Ovary (tissue), 9 donors: Measurements from ENCODE around the gene GPC6. TPM values are rescaled to one million over a fixed set of nuclear protein-coding genes. Genes with fewer than 3 reads are reported as not detected.
"Not testable (repeated sequence)": the region's sequence is repeated elsewhere in the genome, so short reads cannot be mapped to it uniquely, and the experiment has no call there.

Source experiments
- DNase-seq, 5 donors: peaks; one replicate each; pipeline ENCODE4 v3.0.0-alpha.2; 2019 to 2020
- H3K27ac ChIP-seq, 2 donors: fragments of 200-600 bp; one replicate each; pipeline versions ENCODE4 v1.5.1 to v1.8.0; 2019 to 2022
- H3K27me3 ChIP-seq: fragments of 200-600 bp; one replicate; pipeline ENCODE4 v1.8.0; 2022
- H3K36me3 ChIP-seq: fragments of 200-600 bp; sonication (generic); one replicate; pipeline ENCODE4 v1.5.1; 2019
- H3K4me1 ChIP-seq: one replicate; pipeline ENCODE4 v1.8.1; 2013; ENCODE audit warnings: mild to moderate bottlenecking, moderate library complexity; ENCODE audit not compliant: insufficient read depth
- H3K4me3 ChIP-seq: fragments of 200-600 bp; sonication (generic); one replicate; pipeline ENCODE4 v1.5.1; 2017
- H3K9me3 ChIP-seq, 2 donors: fragments of 200-600 bp in 1 of 2; sonication (generic) in 1 of 2; one replicate each; pipeline versions ENCODE4 v1.5.1 to v1.8.1; 2013 to 2019; ENCODE audit warnings: mild to moderate bottlenecking in 1 of 2, moderate library complexity in 1 of 2
- CTCF ChIP-seq, 3 donors: fragments of 450-650 bp in 2 of 3; fragments of 200-600 bp in 1 of 3; IDR thresholded peaks; one replicate each; pipeline versions ENCODE4 v1.5.1 to v1.8.0; 2016 to 2022; ENCODE audit warnings: antibody characterized with exemption in 3 of 3, mild to moderate bottlenecking in 1 of 3
- EP300 ChIP-seq: sonication (generic); formaldehyde crosslinking; IDR thresholded peaks from one replicate; pipeline ENCODE4 v1.6.1; 2017; ENCODE audit warnings: antibody characterized with exemption
- POLR2A ChIP-seq: fragments of 450-650 bp; IDR thresholded peaks from one replicate; pipeline ENCODE4 v1.6.1; 2017; ENCODE audit warnings: antibody characterized with exemption, mild to moderate bottlenecking, moderate library complexity
- WGBS, 3 donors: extraction: QIAGEN DNeasy Blood & Tissue Kit in 1 of 3; methylation state at CpG; one replicate each; pipeline versions ENCODE4 v1.1.5 to v1.1.7; 2013 to 2017; 5-methylcytosine and 5-hydroxymethylcytosine counted together
- intact Hi-C, 4 donors: fragments of 100-400 bp; cut with DNase I; formaldehyde crosslinking; loops; one replicate each; pipeline versions ENCODE4 v1.11.0 to v1.15.1; 2022 to 2023
- polyA plus RNA-seq, 2 donors: library from polyadenylated mRNA; stranded (reverse); fragments of 200-250 nt in 1 of 2; fragments of 350-450 nt in 1 of 2; fragmentation: Illumina TruSeq in 1 of 2; extraction: RNeasy Lipid Tissue Mini Kit (QIAGEN cat#74804) in 1 of 2; gene quantifications; one replicate each; pipeline ENCODE4 v1.2.3, GENCODE V29; 2013 to 2014
- total RNA-seq, 7 donors: library from RNA; depleted of rRNA in 2 of 7; stranded (reverse); fragments of >200 nt in 2 of 7; fragmentation: NEBNext Ultra II Directional in 3 of 7; extraction: Animal tissue kit (Norgen Biotek cat#: 25700) in 3 of 7; gene quantifications; one replicate each; pipeline versions ENCODE4 v1.1.0 to v1.2.4, GENCODE V29; 2016 to 2023
- donor health status: DM: no; HTN: no; CAD: no; lungs with moderate emphysema.
- donor health status: DM: no; HTN: no; CAD: no.
- donor health status: Bipolar disorder and iron deficiency.
- donor health status: DM: yes; HTN: yes; CAD: no.
- donor health status: DM: no; HTN: no; CAD: no.
- donor health status: DM: yes; HTN: yes; CAD: no.

Gene GPC6
- total and polyA plus RNA-seq, 9 donors = 4.3 to 22.3 (median 17.9) TPM

DNA sequence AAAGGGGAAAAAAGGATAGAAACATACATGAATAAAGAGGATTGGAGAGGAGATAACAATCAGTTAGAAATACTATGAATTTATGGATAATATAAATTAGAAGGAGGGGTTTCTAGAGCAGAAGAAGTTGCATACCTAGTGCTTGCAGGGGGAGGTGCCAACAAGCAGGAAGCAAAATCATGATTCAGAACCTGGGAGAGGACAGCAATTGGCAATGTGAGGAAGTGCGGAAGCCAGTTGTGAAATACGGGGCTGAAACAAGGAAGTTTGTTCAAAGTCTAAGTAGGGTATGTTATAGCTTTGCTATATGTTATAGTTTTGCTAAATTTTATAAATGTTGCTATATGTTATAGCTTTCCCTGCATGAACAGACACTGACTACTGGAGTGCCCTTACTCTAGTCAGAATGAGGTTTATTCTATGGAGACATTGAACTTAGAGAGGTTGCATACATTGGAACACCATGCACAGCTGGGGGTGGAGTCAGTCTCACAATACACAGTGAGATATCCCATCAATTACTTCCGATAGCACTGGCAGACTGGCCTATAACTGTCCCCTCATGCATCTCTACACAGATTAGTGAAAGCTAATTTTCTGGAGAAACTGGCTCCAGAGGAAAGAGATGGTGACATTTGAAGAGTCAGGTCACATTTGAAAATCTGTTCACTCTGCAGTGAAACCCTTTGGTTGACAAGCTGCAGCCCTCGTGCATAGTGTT is 92.1 kb downstream of the GPC6 start:
- WGBS, 3 donors = 83 to 91% (median 86%) methylated on average over 4 of the region's 4 CpGs
- TF ChIP-seq POLR2A = no peak
- no peak for TF ChIP-seq EP300
- TF ChIP-seq CTCF (IDR thresholded peaks at IDR 0.05) = no peak
- H3K4me1 ChIP-seq = peaks cover 2% of the 10 kb centered on the region
- no peaks in the 10 kb centered on the region for H3K36me3 ChIP-seq
- no peak overlapping the region for H3K4me3 ChIP-seq
- intact Hi-C loops = no loop called here
- no peaks in the 10 kb centered on the region for H3K9me3 ChIP-seq
- H3K27me3 ChIP-seq = no peaks in the 10 kb centered on the region
- no peak overlapping the region for H3K27ac ChIP-seq
- no peak for DNase-seq

DNA sequence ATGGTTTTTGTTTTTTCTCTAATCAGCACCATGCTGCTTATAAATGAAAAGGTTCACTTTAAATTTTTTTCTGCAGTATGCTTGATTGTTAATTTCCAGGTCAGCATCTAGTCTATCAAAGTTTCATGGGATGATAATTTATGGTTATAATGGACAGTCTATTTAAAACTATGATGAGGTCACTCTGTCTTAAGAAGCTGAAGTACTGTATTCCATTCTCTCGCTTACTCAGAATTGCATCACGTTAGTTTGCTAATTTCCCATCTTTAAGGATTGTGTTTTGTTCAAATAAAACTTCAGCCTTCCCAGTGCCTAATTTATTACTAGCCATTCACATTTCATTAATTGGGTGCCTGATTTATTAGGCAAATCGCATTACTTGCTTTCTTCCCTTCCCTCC is 94.3 kb downstream of the GPC6 start:
- WGBS, 3 donors = 87 to 89% (median 87%) methylated on average over 3 of the region's 3 CpGs
- TF ChIP-seq POLR2A = no peak
- TF ChIP-seq EP300 = no peak
- no peak for TF ChIP-seq CTCF (IDR thresholded peaks at IDR 0.05)
- no peaks in the 10 kb centered on the region for H3K4me1 ChIP-seq

GRCh38 chr13:93323880-93324279 is 97.3 kb downstream of the GPC6 start:
- H3K9me3 ChIP-seq, H3K27ac ChIP-seq, DNase-seq, H3K27me3 ChIP-seq, intact Hi-C loops, H3K36me3 ChIP-seq, H3K4me1 ChIP-seq, H3K4me3 ChIP-seq: not testable (repeated sequence)
- WGBS, 3 donors = 95 to 98% (median 97%) methylated on average over 1 of the region's 1 CpG

More for the DNA sequence above, 94.3 kb downstream of the GPC6 start:
- Histone ChIP-seq H3K27me3 (no peaks in the 10 kb centered on the region), H3K27ac (no peak overlapping the region), H3K36me3 (no peaks in the 10 kb centered on the region), H3K4me3 (no peak overlapping the region), H3K9me3 (no peaks in the 10 kb centered on the region)
- intact Hi-C loops = no loop called here
- no peak for DNase-seq

DNA sequence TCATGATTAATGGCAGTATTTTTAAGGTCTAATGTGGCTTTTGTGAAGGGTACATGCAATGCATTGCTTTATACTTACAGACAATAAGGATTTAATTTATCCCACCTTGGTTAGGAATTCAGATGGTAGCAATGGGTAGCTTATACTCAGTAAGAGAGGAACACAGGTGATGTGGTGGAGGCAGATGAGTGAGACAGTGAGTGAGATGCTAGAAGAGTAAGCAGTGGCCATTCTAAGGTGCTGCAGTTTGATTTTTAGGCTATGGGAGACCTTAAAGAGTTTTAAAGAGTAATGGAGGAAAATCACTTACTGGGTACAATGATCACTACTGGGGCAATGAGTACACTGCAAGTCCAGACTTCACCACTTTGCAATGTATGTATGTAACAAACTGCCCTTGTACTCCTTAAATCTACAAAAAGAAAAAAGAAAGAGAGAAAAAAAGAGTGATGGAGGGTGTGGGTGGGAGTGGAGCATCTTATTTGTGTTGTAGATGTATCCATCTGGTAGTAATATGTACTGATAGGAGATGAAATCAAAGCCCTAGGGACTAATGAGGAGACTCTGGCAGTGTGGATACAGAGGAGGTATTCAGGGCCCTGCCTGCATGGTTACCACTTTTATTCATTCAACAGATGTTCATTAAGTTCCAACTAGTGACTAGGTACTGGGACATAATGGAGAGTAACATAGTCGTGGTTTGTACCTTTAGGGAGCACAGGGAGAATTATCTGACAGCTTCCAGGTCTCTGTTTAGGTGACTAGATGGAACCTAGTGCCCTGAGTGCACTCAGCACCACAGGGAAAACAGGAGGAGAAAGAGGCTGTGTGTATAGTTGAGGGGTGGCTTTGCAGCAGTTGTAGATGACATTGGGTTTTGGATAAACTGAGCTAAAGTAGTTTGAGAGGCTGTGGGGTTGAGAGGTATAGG is 99.0 kb downstream of the GPC6 start:
- no peaks in the 10 kb centered on the region for H3K4me1 ChIP-seq
- no peak overlapping the region for H3K4me3 ChIP-seq
- H3K27me3 ChIP-seq = no peaks in the 10 kb centered on the region
- 79 to 87% (median 81%) methylated on average over 1 of the region's 1 CpG for WGBS, 3 donors
- TF ChIP-seq CTCF (IDR thresholded peaks at IDR 0.05) (no peak), EP300 (no peak), POLR2A (no peak)
- intact Hi-C loops = no loop called here
- DNase-seq = no peak
- no peaks in the 10 kb centered on the region for H3K9me3 ChIP-seq
- no peak overlapping the region for H3K27ac ChIP-seq
- H3K36me3 ChIP-seq = no peaks in the 10 kb centered on the region
